Suppressor macrophage treated with lipopolysaccharide for 4 hours (primary cell): ENCODE results near the gene TLK2.
A peak's percentile ranks its signal among the peaks of the same experiment; 100 is the strongest.

Experiments used
- DNase-seq: peaks from one replicate; pipeline ENCODE4 v3.0.0-alpha.2; 2020

TLK2 gene

DNA sequence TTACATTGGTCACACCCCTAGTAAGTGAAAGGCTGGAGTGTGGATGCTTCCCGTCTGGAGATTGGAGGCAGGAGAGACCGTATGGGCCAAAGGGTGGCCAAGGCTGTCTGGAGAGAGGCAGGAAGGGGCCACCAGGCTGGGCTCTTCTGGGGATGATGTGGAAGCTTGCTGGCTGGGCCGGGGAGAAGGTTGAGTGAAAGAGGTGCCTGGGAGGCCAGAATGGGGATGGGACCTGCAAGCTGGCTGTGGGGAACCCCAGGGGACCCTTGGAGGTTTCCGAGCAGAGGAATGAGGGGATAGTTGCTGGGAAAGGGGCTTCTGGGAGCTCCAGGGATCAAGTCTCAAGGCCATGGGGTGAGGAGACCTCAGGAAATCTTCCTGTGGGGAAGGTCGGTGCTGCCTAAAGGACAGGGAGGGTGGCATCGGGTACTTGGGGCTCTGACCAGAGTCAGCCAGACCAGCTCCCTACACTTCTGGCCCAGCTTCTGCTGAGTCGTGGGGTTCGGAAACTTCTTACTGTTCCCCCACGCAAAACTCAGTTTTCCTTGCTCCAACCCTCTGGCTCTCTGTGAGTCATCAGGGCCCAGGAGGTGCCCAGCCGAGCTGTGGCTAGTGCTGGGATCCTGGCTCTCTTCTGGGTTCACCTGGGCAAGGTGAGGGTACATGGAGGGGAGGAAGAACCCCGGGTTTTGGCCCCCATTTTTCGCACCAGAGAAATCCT, 151.9 kb downstream of the TLK2 start:
- DNase-seq = no peak

DNA sequence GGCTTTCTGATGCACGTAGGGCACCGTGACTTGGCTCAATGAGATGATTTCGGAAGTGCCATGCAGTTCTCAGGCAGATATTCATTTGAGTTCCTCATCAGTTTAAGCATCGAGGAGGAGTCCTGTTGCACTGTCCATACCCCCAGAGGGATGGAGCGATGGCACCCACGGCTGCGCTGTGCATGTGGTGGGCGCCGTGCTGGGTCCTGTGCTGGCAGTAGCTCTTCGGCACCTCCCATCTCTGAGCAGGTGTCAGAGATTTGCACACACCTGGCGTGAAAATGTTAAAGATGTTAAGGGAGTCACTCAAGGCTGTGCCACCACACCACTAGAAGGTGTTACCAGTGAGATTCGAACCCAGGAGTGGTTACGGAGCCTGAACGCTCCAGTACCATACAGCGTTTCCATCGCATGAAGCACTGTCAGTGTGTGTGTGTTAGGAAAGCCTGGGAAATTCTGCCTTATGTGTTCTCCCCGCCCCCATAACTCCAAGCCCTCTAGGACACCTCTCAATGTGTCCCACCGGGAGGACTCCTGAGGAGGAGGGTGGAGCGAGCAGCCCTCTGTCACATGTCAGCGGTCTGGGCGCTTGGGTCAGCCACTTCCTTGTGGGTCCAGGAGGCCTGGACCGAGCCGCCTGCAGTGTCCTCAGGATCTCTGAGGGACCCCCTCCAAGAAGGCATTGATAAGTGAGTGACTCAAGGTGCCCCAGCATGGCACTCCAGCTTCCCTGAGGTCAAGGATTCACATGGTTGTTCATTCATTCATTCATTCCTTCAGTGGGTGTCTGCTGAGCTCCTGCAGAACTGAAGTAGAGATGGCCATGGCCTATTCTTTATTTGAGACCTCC, 152.7 kb downstream of the TLK2 start:
- DNase-seq = no peak

DNA sequence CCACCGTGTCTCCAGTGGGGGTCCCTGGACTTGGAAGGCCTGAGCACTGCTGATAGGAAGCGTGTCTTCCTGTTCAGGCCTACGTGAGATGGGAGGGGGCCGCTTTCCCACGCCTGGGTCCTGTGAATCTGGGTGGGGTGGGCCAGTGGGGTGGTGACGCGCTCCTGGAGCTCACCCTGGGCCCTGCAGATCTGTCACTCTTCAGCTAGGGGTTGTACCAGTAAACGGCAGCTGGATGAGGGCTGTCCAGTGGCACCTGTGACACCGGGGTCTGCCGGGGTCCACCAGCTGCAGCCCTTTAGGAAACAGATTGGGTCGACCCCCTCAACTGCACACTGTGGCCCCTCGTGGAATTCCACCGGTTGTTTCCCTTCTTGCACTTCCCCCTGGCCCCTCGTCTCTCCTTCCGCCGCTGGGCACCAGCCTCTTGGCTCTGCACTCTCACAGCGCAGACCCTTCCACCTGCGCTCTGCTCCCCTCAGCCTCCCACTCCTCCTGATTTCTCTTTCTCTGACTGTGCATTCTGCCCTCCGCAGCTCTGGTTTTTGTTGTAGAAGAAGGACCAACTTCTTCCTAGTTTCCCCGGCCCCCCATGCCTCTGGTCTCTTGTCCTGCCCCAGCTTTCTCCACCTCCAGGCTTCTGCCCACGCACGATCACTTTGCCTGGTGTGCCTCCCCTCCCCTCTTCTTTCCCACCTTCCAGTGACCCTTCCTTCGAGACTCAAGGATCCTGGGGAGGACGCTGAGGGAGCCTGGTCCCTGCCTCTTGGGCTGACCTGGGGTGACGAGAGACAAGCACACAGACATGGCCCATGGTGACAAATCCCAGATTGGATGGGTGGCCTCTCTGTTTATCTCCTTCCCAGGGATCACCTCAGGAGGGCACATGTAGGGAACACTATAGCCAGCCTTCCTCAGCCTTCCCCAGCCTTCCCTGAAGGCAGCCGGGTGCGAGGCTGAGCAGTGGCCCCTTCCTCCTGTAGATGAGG, 153.6 kb downstream of the TLK2 start:
- no peak for DNase-seq

DNA sequence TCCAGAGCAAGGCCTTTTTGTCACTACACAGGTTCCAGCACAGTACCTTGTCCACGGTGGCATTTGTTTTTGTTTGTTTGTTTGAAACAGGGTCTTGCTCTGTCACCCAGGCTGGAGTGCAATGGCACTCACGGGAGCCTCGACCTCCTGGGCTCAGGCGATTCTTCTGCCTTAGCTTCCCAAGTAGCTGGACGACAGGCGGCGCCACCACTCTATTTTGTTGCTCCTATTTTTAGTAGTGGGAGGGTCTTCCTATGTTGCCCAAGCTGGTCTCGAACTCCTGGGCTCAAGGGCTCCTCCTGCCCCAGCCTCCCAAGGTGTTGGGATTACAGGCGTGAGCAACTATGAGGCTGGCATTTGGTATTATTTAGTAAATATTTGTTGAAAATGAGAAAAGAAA, 159.2 kb downstream of the TLK2 start:
- DNase-seq = no peak

DNA sequence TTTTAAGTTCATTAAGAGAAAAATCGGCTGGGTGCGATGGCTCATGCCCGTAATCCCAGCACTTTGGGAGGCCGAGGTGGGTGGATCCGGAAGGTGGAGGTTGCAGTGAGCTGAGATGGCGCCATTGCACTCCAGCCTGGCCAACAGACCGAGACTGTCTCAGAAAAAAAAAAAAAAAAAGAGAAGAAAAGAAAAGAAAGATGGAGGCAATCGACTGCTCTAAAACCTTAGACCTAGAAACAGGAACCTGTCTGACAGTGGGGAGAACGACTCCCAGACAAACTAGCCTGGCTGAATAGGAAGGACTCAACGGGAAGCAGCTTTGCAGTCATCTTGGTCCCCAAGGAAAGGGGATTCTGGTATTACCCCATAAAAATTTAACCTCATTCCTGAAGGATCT, 162.5 kb downstream of the TLK2 start:
- no peak for DNase-seq

DNA sequence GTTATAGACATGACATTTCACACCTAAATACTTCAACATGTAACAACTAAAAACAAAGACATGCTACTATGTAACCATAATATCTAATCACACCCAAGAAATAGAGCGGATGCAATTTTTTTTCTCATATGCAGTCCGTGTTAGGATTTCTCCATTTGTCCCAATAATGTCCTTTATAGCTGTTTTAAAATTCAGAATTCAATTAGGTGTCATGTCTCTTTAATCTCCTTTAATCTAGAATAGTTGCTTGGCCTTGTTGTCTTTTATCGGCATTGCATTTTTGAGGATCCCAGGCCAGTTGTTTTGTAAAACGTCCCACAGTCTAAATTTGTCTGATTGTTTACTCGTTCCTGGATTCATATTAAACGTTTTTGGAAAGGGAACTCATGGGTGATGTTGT, 163.3 kb downstream of the TLK2 start:
- DNase-seq = no peak

DNA sequence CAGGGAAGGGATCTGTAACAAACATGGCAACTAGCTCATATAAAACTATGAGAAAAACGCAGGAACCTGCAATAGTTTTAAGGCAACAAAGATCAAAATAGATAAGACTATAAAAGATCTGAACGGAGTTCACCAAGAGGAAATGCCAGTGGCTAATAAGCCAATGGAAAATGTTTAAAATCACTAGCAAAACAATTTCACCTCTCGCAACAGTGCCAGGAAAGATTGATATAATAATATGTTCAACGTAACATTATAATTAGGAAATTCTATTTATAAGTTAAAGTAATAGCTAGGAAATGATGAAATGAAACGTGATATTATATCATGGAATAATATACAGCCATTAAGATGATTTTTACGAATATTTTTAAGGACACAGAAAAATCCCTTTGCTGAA, 164.9 kb downstream of the TLK2 start:
- no peak for DNase-seq

DNA sequence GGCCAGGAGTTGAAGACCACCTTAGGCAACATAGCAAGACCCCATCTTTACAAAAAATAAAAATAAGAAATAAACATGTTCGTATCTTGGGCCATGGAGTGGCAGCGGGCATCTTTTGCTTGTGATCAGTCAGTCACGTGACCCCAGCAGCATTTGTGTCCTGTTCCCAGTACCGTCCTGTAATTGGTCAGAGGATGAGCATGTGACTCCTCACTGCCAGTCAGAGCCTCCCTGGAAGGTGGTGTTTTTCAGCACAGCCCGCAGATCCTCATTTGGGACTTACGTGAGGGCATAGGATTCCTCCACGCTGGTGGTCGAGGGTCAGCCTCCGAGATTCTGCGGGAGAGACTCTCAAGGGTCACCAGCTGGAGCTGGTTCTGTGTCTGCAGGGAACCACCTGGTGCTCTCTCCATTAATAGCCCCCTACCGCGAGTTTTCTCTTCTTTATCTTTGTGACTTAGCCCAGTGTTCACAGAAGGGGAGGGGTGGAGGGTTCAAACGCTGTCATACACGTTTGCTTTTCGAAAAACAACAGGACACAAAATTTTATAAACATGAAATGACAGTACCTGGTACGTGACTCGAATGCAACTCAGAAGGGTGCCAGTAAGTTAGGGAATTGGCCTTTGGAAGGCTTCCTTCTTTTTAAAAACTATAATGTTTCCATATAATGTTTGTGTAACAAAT, 166.0 kb downstream of the TLK2 start:
- DNase-seq = no peak

DNA sequence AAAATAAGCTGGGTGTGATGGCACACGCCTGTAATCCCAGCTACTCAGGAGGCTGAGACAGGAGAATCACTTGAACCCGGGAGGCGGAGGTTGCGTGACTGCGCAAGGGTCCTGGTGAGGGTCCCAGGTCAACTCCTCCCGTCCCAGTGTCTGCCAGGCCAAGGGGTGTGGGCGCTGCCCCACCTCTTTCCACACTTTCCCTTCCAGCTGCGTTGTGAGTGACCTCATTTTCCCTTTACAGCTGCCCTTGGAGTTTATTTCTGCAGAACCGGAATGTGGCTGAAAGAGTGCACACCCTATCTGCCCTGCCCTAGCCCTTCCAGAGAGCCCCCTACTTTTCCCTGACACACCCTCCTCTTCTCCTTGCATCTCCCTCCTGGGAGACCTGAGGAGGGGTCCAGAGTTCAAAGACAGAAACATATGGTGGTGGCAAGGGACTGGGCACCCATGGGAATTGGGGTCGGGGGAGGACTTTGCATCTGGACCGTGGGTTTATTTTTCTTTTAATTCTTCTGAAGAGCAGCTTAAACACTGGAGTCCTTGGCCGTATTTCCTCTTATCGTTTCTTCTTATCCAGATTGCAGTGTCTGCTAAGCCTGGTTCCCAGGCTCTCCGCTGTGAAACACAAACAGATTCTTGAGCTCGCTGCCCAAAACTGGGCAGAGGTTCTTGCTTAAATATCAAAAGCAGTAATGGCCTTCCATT, 169.8 kb downstream of the TLK2 start:
- DNase-seq = no peak

DNA sequence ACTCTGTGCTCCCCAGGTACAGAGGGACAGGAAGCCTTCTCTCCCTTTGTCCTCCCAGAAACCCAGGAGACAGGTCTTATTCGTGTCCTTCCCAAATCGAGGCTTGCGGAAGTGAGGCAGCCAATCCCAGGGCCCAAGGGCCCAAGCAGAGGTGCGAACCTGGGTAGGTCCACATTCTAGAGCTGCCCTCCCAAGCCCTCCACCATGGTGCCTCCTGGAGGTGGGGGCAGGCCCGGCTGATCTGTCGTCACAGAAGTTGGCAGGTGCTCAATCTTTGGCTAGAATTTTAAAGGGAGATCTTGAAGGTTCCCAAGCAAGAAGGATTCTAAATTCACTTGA, 170.3 kb downstream of the TLK2 start:
- no peak for DNase-seq

DNA sequence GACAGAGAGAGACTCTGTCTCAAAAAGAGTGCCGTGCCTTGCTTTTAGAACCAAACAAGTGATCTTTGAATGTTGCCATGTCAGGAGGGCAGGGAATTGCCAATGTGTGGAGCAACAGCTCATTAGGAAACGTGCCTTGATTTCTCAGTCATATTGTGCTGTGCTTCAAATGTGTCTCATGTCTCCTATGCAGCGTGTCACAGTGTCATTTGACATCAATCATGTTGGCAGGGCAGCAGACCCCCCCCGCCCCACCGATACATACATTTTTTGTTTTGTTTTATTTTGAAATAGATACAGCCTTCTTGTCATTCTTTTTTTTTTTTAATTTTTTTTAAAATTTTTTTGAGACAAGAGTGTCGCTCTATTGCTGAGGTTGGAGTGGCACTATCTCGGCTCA, 170.9 kb downstream of the TLK2 start:
- DNase-seq = no peak

DNA sequence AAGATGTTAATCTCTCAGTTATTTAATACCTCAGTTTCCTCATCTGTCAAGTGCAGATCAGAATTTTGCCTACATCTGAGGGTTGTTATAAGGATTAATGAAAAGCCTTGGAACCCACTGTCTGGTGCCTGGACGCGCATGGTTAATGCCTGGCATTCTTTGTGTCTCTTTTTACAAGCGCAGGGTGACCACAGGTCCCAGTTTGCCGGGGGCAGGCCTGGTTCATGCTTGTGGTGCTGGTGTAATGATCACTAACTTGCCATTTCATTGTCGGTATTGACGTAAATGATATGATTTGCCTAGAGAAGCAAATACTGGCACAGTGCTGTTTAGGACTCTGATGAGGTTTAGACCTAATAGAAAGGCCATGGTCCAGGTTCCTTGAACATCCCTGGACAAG, 172.0 kb downstream of the TLK2 start:
- DNase-seq = no peak

DNA sequence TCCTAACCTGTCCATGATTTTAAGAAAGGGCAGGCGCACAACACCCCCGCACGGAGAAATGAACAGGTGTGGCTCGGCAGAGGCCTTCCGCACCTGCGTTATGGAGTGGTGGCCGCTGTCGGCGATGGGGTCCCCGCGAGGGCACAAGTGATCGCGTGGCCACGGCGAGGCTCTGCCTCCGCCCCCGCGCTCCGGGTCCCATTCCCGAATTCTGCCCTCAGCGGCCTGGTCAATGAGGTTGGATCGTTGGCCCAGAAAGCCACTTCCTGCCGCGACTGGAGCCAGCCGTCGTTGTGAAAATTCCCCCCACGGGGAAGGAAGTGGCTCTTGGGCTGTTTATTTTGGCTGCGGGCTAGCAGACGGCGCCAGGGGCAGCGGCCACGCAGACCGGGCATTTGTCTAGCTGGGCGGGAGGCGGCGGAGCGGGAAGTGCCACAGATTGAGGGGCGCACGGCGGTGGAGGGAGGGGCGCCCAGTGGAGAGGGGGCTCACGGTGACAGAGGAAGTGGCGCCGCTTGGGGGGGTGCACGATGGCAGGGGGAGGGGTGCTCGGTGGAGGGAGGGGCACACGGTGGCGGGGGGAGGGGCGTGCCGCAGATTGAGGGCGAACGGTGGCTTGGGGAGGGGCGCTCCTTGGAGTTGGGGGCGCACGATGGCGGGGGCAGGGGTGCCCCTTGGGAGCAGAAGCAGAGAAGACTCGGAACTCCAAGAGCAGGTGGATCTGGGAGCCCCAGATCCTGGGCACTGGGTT, 173.8 kb downstream of the TLK2 start:
- DNase-seq = peak; percentile 73

DNA sequence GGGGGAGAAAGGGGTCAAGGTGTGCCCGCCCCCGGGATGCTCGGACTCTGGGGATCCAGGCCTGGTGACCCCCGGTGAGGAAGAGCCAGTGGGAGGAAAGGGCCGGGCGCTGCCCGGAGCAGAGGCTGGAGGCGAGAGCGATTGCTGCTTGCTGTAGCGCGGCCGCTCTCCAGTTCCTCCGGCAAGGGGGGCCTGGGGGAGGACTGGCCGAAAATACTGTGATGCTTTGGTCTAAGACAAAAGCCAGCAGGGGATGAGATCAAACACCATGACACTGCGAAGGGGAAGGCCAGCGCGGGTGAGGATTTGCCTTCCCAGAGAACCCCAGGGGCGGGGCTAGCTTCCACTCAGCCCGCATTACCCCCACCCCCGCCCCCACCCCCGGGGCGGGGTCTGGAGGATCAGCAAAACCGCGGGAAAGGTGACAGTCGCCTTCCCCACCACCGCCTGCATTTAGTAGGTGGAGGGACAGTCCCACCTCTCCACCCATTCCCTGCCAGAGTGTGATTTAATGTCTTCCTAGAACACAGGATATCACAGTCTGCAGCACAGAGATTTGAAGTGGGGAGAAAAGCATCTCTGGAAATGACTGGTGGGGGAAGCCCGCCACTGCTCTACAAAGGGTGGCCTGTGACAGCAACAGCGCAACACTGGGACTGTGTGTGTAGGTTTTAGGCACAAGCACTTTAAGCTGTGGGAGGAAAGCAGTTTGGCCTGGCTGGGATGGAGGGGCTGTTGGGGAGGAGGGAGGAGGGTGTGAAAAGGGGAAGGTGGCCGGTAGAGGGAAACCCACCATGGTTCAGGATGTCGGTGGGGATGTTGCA, 174.6 kb downstream of the TLK2 start:
- peak; percentile 59 for DNase-seq

DNA sequence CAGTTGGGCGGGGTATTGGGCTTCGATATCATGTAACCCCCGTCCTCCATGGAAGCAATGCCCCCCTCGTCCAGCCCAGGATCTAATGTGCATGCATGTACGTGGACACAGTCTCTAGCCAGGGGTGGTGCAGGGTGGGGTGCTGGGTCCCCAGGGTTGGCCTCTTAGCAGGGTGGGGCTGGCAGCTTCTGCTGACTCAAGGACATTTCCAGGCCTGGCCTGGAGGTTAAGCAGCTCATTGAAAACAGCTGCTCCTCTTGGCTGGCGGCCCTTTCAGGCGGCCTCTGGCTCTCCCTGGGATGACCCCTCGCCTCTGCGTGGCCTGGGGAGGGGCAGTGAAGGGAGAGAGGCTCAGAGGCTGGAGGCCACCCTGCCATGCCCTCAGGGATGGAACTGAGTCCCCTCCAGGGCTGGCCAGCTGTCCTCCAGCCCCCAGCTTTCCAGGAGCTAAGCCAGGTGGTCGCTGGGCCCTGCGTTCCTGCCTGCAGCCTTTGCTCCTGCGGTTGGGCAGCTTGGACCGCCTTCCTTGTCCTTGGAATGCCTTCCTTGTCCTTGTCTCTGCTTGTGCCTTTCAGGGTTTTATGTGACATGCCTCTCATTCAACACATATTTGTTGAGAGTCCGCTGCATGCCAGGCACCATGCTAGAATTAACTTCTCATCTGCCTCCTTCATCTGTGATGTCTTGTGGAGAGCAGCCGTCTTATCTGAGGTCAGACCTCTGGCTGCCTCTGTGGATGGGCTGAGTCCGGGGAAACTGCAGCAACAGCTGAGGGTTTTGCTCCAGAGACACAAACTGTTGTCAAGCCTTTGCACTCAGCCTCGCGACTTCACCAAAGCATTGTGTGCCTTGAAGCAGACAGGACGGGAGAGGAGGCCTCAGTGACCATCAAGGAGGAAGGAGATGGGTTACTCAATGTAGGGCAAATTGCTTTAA, 175.5 kb downstream of the TLK2 start:
- DNase-seq = no peak

DNA sequence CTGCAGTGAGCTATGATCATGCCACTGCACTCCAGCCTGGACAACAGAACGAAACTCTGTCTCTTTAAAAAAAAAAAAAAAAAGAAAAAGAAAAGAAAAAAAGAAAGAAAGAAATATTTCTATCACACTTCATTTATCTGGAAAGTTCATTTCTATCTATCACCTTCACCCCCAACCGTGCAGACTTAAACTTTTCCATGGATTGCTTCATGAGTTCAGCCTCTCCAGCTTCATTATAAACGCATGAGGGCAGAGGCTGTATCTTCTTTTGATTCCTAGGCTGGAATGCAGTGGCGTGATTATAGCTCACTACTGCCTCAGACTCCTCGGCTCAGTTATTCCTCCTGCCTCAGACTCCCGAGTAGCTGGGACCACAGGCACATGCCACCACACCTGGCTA, 177.0 kb downstream of the TLK2 start:
- no peak for DNase-seq

DNA sequence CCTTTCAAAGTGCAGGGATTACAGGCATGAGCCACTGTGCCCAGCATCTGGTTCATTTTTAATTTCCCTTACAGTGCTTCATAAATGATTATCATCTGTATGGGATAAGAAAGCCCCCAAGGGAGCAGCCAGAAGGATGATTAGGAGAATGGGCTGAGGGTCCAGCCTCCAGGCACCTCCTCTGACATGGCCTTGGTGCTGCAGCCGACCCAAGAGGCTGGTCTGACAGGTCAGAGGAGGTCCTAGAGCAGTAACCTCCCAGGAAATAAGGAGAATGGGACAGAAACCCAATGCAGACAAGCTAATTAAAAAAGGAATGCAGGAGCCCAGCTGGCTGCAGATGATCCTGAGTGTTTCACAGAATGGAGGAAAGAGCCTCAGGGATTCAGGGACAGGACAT, 177.8 kb downstream of the TLK2 start:
- no peak for DNase-seq

DNA sequence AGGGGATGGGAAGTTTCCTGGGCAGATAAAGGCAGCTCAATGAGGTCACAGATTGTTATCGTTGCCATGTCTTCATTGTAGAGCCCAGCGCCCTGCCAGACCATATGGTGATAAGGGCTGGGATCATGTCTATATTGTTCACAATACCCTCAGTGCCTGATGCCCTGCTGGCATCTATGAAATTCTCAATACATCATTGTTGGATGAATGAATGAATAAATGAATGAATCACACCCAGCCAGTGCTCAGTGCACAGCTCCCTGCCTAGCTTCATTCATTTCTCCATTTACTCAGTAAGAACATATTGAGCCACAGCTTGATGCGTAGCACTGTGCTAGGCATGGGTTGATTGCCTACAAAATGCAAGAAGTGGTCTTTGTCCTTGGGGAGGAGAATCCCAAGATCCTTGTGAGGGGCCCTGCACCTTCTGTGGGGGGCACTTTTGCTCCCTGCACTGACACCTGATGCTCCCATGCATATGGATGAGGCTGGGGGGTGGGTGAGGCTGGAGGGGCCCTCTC, 178.6 kb downstream of the TLK2 start:
- DNase-seq = no peak

DNA sequence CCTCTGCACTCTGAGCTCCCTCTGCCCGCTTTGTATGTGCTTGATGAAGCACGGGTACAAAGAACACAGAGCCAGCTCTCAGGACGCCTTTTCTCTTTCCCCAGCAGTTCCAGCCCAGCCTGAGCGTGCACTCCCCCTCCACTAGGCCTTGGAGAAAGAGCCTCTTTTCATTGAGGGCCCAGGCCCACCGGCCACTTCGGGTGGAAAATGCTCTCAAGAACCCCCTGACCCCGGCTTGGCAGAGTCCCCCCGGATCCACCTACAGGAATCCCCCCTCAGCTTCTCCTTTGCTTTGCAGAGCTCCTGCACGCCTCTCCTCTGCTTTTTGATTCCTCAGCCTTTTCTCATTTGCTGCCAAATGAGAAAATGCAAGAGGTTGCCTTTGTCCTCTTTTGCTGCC, 179.1 kb downstream of the TLK2 start:
- DNase-seq = no peak
